Thyroid gland (tissue), 4 donors: ENCODE results near the gene AKAP5. TPM values are rescaled to one million over a fixed set of nuclear protein-coding genes. Genes with fewer than 3 reads are reported as not detected.

Source experiments
- DNase-seq, 2 donors: peaks; one replicate each; pipeline ENCODE4 v3.0.0-alpha.2; 2019
- H3K27ac ChIP-seq, 3 donors: fragments of 200-600 bp; sonication (generic); 1 replicate in 2 of 3; 2 replicates in 1 of 3; pipeline ENCODE4 v1.5.1; 2016 to 2019; ENCODE audit warnings: mild to moderate bottlenecking in 1 of 3, moderate library complexity in 1 of 3
- H3K27me3 ChIP-seq: fragments of 200-600 bp; sonication (generic); one replicate; pipeline ENCODE4 v1.5.1; 2019
- H3K36me3 ChIP-seq, 2 donors: fragments of 200-600 bp; sonication (generic); one replicate each; pipeline ENCODE4 v1.5.1; 2016 to 2019
- H3K4me1 ChIP-seq, 2 donors: fragments of 200-600 bp; sonication (generic); one replicate each; pipeline ENCODE4 v1.5.1; 2017 to 2019
- H3K4me3 ChIP-seq, 3 donors: fragments of 200-600 bp; sonication (generic); replicated peaks in 1 of 3; 1 replicate in 2 of 3; 2 replicates in 1 of 3; pipeline ENCODE4 v1.5.1; 2016; ENCODE audit warnings: mild to moderate bottlenecking in 1 of 3
- H3K9me3 ChIP-seq: fragments of 200-600 bp; sonication (generic); one replicate; pipeline ENCODE4 v1.5.1; 2017
- CTCF ChIP-seq, 6 experiments: fragments of 200-600 bp in 3 of 6; fragments of 450-650 bp in 3 of 6; sonication (generic) in 3 of 6; IDR thresholded peaks; one replicate each; pipeline ENCODE4 v1.5.1; 2016 to 2019; ENCODE audit warnings: antibody characterized with exemption in 6 of 6, mild to moderate bottlenecking in 2 of 6, inconsistent platforms in 1 of 6, moderate library complexity in 1 of 6
- POLR2A ChIP-seq, 2 donors: fragments of 450-650 bp; IDR thresholded peaks; one replicate each; pipeline ENCODE4 v1.6.1; 2017; ENCODE audit warnings: antibody characterized with exemption in 2 of 2, mild to moderate bottlenecking in 2 of 2, moderate library complexity in 1 of 2
- WGBS, 2 donors: methylation state at CpG; one replicate each; pipeline ENCODE4 v1.1.5; 2017; 5-methylcytosine and 5-hydroxymethylcytosine counted together
- intact Hi-C: fragments of 100-400 bp; cut with DNase I; formaldehyde crosslinking; loops from one replicate; pipeline ENCODE4 v1.15.1; 2023
- total RNA-seq, 4 donors: library from RNA; depleted of rRNA; stranded (reverse); fragments of >200 nt; gene quantifications; one replicate each; pipeline ENCODE4 v1.2.3, GENCODE V29; 2016

Gene AKAP5
- total RNA-seq, 4 donors from 2014 or later, result 0.92 to 1.3 (median 1.0) TPM

- H3K27me3 ChIP-seq, result no peaks in the 10 kb centered on the region
- TF ChIP-seq POLR2A (IDR thresholded peaks at IDR 0.05), result no peak
- no peak for TF ChIP-seq CTCF (IDR thresholded peaks at IDR 0.05)
- peaks cover 0 to 4% of the 10 kb centered on the region in 2 donors for H3K36me3 ChIP-seq
- H3K27ac ChIP-seq, result no peak overlapping the region
- no peaks in the 10 kb centered on the region for H3K9me3 ChIP-seq
- no peak overlapping the region for H3K4me3 ChIP-seq
- H3K4me1 ChIP-seq, result peaks cover 15 to 25% of the 10 kb centered on the region in 2 donors
- WGBS, 2 donors, result 84 to 89% methylated on average over 7 of the region's 7 CpGs
- DNase-seq, result no peak
- intact Hi-C loops, result no loop called here
Measured at GRCh38 chr14:64444984-64445845, 20.1 kb upstream of the AKAP5 start.

GRCh38 chr14:64447876-64448670, 17.2 kb upstream of the AKAP5 start:
- Histone ChIP-seq H3K36me3 (peaks cover 0 to 4% of the 10 kb centered on the region in 2 donors), H3K9me3 (no peaks in the 10 kb centered on the region), H3K27ac (peak overlapping the region; percentile 78 to 82 (median 80)), H3K27me3 (no peaks in the 10 kb centered on the region), H3K4me3 (no peak overlapping the region), H3K4me1 (peaks cover 6 to 14% of the 10 kb centered on the region in 2 donors)
- intact Hi-C loops, result no loop called here
- peak; percentile 72 to 75 for DNase-seq
- TF ChIP-seq POLR2A (IDR thresholded peaks at IDR 0.05) (peak in 1 of 2 donors; percentile 39), CTCF (IDR thresholded peaks at IDR 0.05) (peak in 1 of 6 experiments; percentile 6)
- WGBS, 2 donors, result 36 to 45% methylated on average over 5 of the region's 5 CpGs

GRCh38 chr14:64450255-64450654, 15.0 kb upstream of the AKAP5 start:
- peaks cover 6 to 14% of the 10 kb centered on the region in 2 donors for H3K4me1 ChIP-seq
- H3K9me3 ChIP-seq, result no peaks in the 10 kb centered on the region
- no peak overlapping the region for H3K4me3 ChIP-seq
- H3K27ac ChIP-seq, result no peak overlapping the region
- no peaks in the 10 kb centered on the region for H3K27me3 ChIP-seq
- TF ChIP-seq CTCF (IDR thresholded peaks at IDR 0.05) (no peak), POLR2A (IDR thresholded peaks at IDR 0.05) (no peak)
- 92 to 94% methylated on average over 2 of the region's 2 CpGs for WGBS, 2 donors
- peaks cover 8 to 16% of the 10 kb centered on the region in 2 donors for H3K36me3 ChIP-seq
- DNase-seq, result no peak
- intact Hi-C loops, result no loop called here

GRCh38 chr14:64454671-64455070, 10.6 kb upstream of the AKAP5 start:
- H3K36me3 ChIP-seq, result peaks cover 10 to 15% of the 10 kb centered on the region in 2 donors
- TF ChIP-seq POLR2A (IDR thresholded peaks at IDR 0.05) (no peak), CTCF (IDR thresholded peaks at IDR 0.05) (no peak)
- no peaks in the 10 kb centered on the region for H3K4me1 ChIP-seq
- no peaks in the 10 kb centered on the region for H3K9me3 ChIP-seq
- no peak overlapping the region for H3K4me3 ChIP-seq
- no peak for DNase-seq
- H3K27me3 ChIP-seq, result no peaks in the 10 kb centered on the region
- 96 to 99% methylated on average over 10 of the region's 10 CpGs for WGBS, 2 donors
- intact Hi-C loops, result no loop called here
- H3K27ac ChIP-seq, result no peak overlapping the region
